ENCODE data around the gene C10orf62.

GRCh38 chr10:97578171-97578844, 11.2 kb upstream of the C10orf62 start:
- no peak for TF ChIP-seq CTCF (IDR thresholded peaks at IDR 0.05)
- no peak for TF ChIP-seq POLR2AphosphoS5 (IDR thresholded peaks at IDR 0.05)

All from stomach (tissue), 4 donors.